Measurements from ENCODE around the gene SYTL2. TPM values are rescaled to one million over a fixed set of nuclear protein-coding genes. Genes with fewer than 3 reads are reported as not detected.

SYTL2 gene
- total RNA-seq, 1 donor from 2014 or later = 4.7 TPM

DNA sequence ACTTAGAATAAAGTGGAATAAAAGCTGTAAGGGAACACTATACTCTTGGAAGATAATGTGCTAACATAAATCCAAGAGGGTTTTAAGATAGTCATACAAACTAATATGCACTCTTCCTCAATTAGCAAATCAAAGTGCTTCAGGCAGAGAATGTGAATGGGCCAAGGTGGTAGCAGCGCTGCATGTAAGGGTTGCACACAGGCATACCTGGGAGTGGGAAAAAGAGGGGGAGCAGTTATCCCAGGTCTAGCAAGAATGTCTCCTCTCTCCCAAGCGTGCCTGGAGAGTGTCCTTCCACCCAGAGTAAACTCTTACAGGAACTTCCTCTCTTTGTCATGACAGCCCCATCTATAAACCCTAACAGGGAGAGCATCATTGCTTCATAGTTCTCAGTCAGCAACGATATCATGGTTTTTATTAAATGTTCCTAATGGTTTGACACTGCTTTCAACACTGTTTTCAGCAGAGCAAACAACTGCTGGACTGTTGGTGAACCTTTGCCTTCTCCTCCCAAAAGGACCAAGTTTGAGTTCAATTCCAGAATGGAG lies 61.6 kb downstream of the SYTL2 start:
- Mint-ChIP-seq H3K27ac (no peak overlapping the region), H3K9me3 (ENCODE audit: low read depth) (no peaks in the 10 kb centered on the region), H3K36me3 (ENCODE audit: insufficient read depth) (no peaks in the 10 kb centered on the region), H3K4me3 (ENCODE audit: low read depth) (no peak overlapping the region), H3K4me1 (ENCODE audit: low read depth) (peaks cover 5% of the 10 kb centered on the region), H3K27me3 (peaks cover 55% of the 10 kb centered on the region)
- TF ChIP-seq, protein P1, sequence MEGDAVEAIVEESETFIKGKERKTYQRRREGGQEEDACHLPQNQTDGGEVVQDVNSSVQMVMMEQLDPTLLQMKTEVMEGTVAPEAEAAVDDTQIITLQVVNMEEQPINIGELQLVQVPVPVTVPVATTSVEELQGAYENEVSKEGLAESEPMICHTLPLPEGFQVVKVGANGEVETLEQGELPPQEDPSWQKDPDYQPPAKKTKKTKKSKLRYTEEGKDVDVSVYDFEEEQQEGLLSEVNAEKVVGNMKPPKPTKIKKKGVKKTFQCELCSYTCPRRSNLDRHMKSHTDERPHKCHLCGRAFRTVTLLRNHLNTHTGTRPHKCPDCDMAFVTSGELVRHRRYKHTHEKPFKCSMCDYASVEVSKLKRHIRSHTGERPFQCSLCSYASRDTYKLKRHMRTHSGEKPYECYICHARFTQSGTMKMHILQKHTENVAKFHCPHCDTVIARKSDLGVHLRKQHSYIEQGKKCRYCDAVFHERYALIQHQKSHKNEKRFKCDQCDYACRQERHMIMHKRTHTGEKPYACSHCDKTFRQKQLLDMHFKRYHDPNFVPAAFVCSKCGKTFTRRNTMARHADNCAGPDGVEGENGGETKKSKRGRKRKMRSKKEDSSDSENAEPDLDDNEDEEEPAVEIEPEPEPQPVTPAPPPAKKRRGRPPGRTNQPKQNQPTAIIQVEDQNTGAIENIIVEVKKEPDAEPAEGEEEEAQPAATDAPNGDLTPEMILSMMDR (IDR thresholded peaks at IDR 0.05; ENCODE audit: unreplicated experiment) = no peak
- DNase-seq (ENCODE audit: low spot score, unreplicated experiment) = no peak

GRCh38 chr11:85748455-85748891 lies 62.5 kb downstream of the SYTL2 start:
- no peak for DNase-seq (ENCODE audit: low spot score, unreplicated experiment)
- TF ChIP-seq, protein P1 (IDR thresholded peaks at IDR 0.05; ENCODE audit: unreplicated experiment) = no peak
- H3K27me3 Mint-ChIP-seq = peaks cover 57% of the 10 kb centered on the region
- H3K4me3 Mint-ChIP-seq (ENCODE audit: low read depth) = no peak overlapping the region
- no peaks in the 10 kb centered on the region for H3K9me3 Mint-ChIP-seq (ENCODE audit: low read depth)
- no peaks in the 10 kb centered on the region for H3K36me3 Mint-ChIP-seq (ENCODE audit: insufficient read depth)
- no peak overlapping the region for H3K27ac Mint-ChIP-seq
- H3K4me1 Mint-ChIP-seq (ENCODE audit: low read depth) = peaks cover 5% of the 10 kb centered on the region

DNA sequence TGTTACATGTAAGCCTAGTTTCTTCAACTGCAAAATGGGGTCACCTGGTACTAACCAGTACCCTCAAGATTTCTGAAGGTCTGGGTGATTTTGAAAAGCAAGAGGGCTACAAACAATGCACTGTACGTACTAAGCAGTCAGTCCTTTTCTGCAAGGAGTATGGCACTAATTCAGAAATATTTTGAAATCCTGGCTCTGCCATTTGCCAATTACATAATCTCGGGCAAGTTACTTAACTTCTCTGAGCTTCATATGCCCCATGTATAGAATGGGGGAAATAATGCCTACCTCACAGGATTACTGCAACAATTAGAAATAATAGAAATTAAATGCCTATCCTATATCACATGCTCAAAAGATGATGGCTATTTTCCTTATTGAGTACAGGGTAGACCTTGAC lies 64.3 kb downstream of the SYTL2 start:
- Mint-ChIP-seq H3K9me3 (ENCODE audit: low read depth) (no peaks in the 10 kb centered on the region), H3K27me3 (peaks cover 50% of the 10 kb centered on the region), H3K27ac (no peak overlapping the region), H3K4me1 (ENCODE audit: low read depth) (peaks cover 9% of the 10 kb centered on the region), H3K4me3 (ENCODE audit: low read depth) (no peak overlapping the region), H3K36me3 (ENCODE audit: insufficient read depth) (no peaks in the 10 kb centered on the region)
- DNase-seq (ENCODE audit: low spot score, unreplicated experiment) = no peak
- TF ChIP-seq, protein P1 (IDR thresholded peaks at IDR 0.05; ENCODE audit: unreplicated experiment) = no peak

DNA sequence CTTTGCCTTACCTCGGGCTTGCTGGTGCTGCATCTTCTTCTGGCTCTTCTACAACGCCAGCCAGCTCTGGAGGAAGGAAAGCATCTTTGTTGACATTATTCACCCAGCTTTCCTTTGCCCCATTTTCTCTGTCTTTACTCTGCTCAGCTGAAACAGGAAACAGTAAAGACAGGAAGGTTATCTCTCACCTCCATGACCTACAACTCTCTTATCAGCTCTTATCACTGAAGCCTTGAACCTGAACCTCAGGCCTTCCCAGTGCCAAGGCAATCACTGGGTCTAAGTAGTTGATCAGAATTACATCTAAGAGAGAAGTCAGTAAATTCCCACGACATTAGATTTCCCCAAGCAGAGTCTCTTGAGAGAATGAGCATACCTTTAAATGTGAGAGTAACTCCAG lies 65.3 kb downstream of the SYTL2 start:
- no peaks in the 10 kb centered on the region for H3K9me3 Mint-ChIP-seq (ENCODE audit: low read depth)
- TF ChIP-seq, protein P1 (IDR thresholded peaks at IDR 0.05; ENCODE audit: unreplicated experiment) = no peak
- H3K27me3 Mint-ChIP-seq = peaks cover 43% of the 10 kb centered on the region
- no peak for DNase-seq (ENCODE audit: low spot score, unreplicated experiment)
- H3K27ac Mint-ChIP-seq = no peak overlapping the region
- no peak overlapping the region for H3K4me3 Mint-ChIP-seq (ENCODE audit: low read depth)
- H3K4me1 Mint-ChIP-seq (ENCODE audit: low read depth) = peaks cover 9% of the 10 kb centered on the region
- H3K36me3 Mint-ChIP-seq (ENCODE audit: insufficient read depth) = no peaks in the 10 kb centered on the region

GRCh38 chr11:85742873-85743275 lies 68.1 kb downstream of the SYTL2 start:
- H3K27ac Mint-ChIP-seq = peak overlapping the region; percentile 61
- peaks cover 23% of the 10 kb centered on the region for H3K27me3 Mint-ChIP-seq
- H3K4me1 Mint-ChIP-seq (ENCODE audit: low read depth) = peaks cover 9% of the 10 kb centered on the region
- DNase-seq (ENCODE audit: low spot score, unreplicated experiment) = no peak
- TF ChIP-seq, protein P1 (IDR thresholded peaks at IDR 0.05; ENCODE audit: unreplicated experiment) = no peak
- no peak overlapping the region for H3K4me3 Mint-ChIP-seq (ENCODE audit: low read depth)
- H3K36me3 Mint-ChIP-seq (ENCODE audit: insufficient read depth) = no peaks in the 10 kb centered on the region
- no peaks in the 10 kb centered on the region for H3K9me3 Mint-ChIP-seq (ENCODE audit: low read depth)

Data from progenitor cell of endocrine pancreas (in vitro differentiated cells).